HG03196 (cell line): ENCODE data around the gene C1orf167.
"Not testable (repeated sequence)": the region's sequence is repeated elsewhere in the genome, so short reads cannot be mapped to it uniquely, and the experiment has no call there.

Source experiments
- ATAC-seq: cut with Tn5 transposase; IDR thresholded peaks from one replicate; pipeline ENCODE4 v1.9.1; 2021; ENCODE audit not compliant: unreplicated experiment

Gene C1orf167

DNA sequence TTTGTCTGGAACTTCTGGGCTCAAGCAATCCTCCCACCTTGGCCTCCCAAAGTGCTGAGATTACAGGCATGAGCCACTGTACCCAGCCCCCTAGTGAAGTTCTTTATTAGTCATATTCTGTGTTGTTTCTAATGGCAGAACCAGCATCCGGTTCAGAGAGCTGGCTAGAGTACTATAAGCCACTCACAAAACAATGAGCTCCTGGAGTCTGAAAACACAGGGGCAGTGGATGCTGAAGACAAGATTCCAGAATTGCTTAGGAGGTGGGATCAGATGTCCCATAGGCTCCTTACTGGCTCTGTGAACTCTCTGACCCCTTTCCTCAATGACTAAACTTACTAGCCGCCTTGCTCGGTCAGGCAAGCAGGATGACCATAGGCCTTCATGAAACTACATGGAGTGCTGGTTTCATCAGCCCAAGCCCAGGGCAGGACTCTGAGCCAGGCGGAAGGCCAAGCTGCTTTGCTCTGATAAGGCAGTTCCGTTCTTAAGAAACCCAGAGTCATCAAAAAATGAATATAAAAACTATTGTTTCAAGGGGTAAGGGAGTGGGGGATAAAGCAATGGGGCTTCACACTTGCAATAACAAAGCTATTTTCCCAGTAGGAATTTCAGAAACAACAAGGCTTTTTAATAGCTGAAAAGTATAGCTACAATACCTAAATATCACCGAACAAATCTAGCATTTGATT is 35.7 kb downstream of the C1orf167 start:
- no peak for ATAC-seq

- no peak for ATAC-seq
These were observed 37.1 kb downstream of the C1orf167 start for GRCh38 chr1:11799099-11799498.

GRCh38 chr1:11799896-11800295 is 37.9 kb downstream of the C1orf167 start:
- ATAC-seq, result no peak

GRCh38 chr1:11800391-11800755 is 38.4 kb downstream of the C1orf167 start:
- ATAC-seq, result no peak

DNA sequence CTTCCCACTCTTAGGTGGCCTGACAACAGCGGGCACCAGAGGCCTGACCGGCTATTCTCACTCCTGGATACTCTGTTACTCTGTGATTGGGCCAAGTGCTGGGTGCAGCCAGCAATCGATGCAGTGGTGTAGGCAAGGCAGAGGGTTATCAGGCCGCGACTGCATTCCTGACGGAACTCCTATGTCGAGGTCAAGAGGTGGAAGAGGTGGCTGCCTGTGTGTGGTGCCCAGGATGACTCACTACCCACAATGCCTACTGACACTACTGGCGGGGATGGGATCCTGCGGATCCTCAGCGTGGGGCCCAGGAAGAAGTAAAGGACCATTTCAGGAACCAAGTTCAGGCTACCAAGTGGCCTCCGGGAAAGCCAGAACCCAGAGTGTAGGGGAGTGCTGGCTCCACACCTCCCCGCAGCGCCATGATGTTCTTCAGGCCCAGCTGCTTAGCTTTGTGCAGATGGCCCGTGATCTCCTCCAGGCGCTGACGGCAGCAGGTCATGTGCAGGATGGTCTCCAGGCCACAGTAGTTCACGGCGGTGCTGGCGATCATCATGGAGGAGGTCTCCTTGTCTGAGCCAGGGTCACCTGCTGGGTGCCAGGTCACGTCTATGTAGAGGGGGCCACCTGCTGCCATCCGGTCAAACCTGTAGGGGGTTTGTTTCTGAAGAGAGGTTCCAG is 38.9 kb downstream of the C1orf167 start:
- ATAC-seq, result no peak

DNA sequence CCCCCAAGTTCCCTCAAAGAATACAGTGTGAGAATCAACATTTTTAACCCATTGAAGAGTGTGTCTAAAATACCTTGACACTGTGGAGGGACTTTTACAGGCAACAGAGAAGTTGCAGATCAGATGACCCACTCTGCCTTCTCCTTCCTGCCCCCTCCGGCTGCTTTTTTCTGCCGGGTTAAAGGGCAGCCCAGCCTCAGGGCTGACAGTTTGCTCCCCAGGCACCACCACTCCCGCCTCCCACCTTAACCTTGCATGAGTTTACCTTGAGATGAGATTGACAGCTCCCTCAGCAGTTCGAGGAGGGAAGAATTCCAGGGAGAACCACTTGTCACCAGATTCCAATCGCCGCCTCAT is 40.6 kb downstream of the C1orf167 start:
- ATAC-seq, result no peak

- ATAC-seq, result no peak
These were observed 41.2 kb downstream of the C1orf167 start for GRCh38 chr1:11802973-11803885.

GRCh38 chr1:11803924-11804665 is 42.1 kb downstream of the C1orf167 start:
- not testable (repeated sequence) for ATAC-seq

DNA sequence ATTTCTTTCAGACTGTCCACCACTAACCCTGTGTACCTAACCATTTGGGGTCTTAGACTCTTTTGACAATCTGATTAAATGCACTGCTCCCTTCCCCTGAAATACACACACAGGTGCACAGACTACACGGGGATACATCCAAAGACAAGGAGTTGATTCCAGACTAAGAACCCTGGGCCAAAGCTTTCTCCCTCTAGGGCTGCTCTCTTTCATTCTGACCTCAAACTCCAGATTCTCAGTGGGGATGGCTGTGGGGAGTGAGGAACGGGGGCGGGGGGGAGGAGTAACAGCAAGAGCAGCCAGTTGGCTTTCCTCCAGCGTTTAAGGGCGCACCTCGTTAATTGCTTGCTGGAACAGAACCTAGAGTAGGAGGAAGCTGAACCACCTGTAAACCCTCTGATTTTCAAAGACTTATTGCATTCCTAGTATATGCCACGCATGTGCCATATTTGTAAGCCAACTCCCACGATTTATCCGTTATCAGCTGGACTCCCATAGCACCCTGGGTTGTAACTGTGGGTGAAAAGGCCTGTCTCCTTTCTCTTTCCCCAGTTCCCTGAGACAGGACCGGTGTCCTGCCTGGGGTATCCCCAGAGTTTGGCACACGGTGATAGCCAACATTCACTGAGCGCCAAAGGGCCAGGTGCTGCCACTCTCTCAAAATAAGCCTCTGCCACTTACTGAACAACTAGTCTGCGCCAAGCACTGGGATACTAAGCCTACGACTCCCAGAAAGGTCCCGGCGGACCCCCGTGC is 42.9 kb downstream of the C1orf167 start:
- no peak for ATAC-seq

DNA sequence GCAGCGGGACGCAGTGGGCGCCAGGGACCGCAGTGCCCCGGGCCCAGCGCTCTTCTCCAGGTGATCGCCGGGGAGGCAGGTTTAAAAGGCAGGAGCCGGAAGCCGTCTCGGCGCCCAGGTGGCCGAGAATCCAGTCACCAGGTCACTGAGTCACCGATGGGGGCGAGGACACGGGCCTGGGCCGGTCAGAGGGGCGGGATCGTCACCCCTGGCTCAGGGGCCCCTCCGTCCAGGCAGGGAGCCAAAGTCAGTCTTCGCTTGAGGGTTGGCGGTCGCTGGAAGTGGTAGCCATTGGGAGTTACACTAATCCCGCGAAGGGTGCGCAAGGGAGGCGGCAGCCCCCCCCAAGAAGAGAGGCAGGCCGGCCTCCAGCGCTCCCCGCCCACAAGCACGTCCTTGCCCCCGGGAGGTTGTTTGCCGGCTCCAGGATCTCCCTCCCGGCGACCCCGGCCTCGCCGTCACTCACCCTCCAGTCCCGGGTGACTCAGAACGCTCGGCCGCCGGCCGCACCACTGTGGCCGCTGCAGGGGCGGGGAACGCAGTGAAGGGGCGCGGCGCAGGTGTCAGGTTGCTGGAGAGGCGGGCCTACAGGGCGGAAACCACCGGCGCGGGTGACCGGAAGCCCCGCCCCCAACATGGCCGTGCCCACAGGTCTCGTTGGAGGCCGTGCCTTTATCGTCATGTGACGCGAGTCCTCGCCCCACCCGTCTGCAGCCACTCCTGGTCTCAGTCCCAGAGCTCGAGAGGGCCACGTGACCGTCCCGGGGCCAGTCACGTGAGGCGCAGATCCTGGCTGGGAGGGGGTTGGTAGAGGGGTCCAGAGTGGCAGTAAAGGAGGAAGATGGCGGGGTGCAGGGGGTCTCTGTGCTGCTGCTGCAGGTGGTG is 43.7 kb downstream of the C1orf167 start, which contains the start of the genes CLCN6 and MTHFR:
Gene CLCN6 (plus strand): TSS at position 770 of the 885 bp plus-strand sequence. CDS start 72 bp downstream, at position 842.
Gene MTHFR (minus strand): TSS at position 543 of the 885 bp plus-strand sequence. CDS start 2,848 bp downstream, outside the sequence.
- ATAC-seq, result peak; percentile 80

GRCh38 chr1:11806307-11806936 is 44.4 kb downstream of the C1orf167 start:
- peak; percentile 42 for ATAC-seq

DNA sequence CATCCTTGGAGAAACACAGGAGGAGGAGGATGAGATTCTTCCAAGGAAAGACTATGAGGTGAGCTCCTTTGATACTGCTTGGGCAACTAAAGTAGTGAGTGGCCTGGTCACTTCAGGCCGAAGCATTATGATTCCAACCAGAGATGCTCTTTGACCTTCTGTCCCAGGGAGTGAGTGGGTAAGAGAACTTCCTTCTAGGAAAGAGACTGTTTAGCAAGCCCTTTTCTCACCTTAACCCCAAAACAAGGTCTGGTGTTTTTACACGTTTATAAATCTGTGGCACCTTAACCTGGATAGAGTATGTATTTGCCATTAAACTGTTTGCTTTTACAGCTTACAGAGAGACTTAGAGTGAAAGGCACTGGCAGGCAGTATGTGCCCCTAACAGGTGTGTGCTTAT is 45.1 kb downstream of the C1orf167 start:
- ATAC-seq, result no peak

DNA sequence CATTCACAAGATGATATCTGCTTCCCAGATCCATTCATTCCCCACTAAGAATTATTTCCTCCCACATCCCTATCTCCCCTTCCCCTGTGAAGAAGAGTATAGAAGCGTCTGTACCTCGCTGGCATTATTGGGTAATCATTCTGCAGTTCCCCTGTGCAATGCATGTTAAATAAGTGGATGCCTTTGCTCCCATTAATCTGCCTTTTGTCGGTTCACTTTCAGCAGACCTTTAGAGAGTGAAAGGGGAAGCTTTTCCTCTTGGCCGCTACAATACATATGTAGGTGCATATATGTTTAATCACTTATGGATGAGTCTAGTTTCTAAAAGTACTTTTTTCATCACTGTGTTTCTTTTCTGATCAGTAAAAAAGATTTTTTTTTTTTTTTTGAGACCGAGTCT is 51.0 kb downstream of the C1orf167 start:
- ATAC-seq, result no peak

DNA sequence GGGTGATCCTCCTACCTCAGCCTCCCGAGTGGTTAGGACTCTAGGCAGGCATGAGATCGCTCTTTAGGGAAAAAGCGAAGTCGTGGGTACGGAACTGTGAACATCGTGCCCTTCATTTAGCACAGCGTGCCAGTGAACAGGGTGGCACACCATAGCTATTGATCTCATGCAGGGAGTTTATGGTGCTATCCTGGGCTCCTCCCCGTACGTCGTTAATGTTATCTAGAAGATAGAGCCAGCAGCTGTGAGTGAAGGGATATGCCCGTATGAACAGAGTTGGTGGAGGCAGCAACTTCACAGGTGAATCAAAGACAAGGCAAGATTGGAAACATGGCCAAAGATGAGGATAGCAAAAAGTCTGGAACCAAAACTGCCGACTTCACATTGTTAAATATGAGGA is 55.2 kb downstream of the C1orf167 start:
- no peak for ATAC-seq

DNA sequence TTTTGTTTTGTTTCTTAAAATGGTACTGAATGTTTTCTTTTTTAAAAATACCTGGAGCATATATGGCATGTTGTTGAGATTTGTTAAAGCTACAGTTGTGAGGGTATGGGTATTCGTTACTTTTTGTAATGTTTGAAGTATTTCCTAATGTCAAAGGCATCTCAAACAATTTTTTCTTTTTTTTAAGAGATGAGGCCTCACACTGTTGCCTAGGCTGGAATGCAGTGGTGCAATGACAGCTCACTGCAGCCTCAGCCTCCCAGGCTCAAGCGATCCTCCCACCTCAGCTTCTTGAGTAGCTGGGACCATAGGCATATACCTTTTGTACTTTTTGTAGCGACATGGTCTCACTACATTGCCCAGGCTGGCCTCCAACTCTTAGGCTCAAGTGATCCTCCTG is 60.1 kb downstream of the C1orf167 start:
- no peak for ATAC-seq

- no peak for ATAC-seq
These were observed 61.6 kb downstream of the C1orf167 start for GRCh38 chr1:11823366-11824137.

DNA sequence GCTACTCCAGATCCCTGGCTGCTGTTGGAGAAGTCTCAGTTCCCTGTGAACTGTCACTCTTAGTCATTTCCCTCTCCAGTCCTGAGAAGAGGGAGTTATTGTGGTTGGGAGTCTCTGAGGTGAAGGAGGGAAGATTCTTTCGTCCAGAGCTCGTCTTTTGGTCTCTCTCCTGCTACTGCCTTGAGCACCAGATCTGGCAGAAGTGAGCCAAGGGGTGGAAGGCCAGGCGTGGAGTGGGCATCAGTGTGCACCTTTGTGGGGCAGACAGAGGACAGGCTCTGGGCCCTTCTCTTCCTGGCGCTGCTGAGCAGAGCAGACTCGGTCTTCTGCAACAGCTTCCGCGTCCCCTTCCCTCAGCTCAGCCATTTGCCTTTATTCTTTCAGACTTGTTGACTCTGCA is 63.1 kb downstream of the C1orf167 start:
- ATAC-seq, result no peak

DNA sequence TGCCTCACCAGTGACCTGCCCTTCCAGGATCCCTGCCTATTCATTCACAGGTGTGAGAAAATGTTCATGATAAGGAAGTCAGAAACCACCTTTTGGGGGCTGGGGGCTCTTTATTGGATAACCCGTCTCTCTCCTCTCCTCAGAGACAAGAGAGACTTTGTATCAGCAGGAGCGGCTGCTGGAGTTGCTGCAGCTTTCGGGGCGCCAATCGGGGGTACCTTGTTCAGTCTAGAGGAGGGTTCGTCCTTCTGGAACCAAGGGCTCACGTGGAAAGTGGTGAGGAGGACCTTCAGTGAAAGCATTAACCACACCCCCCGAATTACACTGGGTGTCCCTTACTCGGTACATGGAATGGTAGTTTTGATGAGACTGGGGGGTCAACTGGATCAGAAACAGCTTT is 65.0 kb downstream of the C1orf167 start:
- no peak for ATAC-seq
